HEK293 (cell line): ENCODE measurements around the gene AURKAIP1.

Experiments used
- CTCF ChIA-PET: fragments of 350-600 bp; formaldehyde crosslinking; extraction: SDS; loops from one replicate; lab custom pipeline; 2021; ENCODE audit warnings: antibody characterized with exemption; lab: Yijun Ruan, JAX
- POLR2A ChIA-PET: fragments of 300-600 bp; formaldehyde crosslinking; extraction: SDS; loops from one replicate; lab custom pipeline; 2020; ENCODE audit warnings: antibody characterized with exemption, inconsistent platforms; lab: Yijun Ruan, JAX
- H3K27ac ChIP-seq: fragments of 200-500 bp; sonication (Bioruptor generic); 2 replicates; pipeline ENCODE4 v1.5.1; 2014; ENCODE audit warnings: low read depth, low read length, control low read depth, inconsistent platforms; ENCODE audit errors: extremely low read depth
- H3K36me3 ChIP-seq, 2 experiments: fragments of 200-500 bp in 1 of 2; sonication (Bioruptor generic) in 1 of 2; 1 replicate in 1 of 2; 2 replicates in 1 of 2; pipeline ENCODE4 v1.5.1; 2014 to 2017; ENCODE audit warnings: inconsistent platforms in 2 of 2, low read length in 2 of 2; ENCODE audit not compliant: control insufficient read depth in 2 of 2, insufficient read depth in 1 of 2
- H3K4me1 ChIP-seq: fragments of 200-500 bp; sonication (Bioruptor generic); 2 replicates; pipeline ENCODE4 v1.5.1; 2014; ENCODE audit warnings: mild to moderate bottlenecking, low read length, inconsistent platforms; ENCODE audit not compliant: control insufficient read depth, insufficient read depth
- H3K4me3 ChIP-seq: 2 replicates; pipeline ENCODE4 v1.5.1; 2011; ENCODE audit warnings: low read depth, mild to moderate bottlenecking, control low read depth, low read length, moderate library complexity
- H3K9me3 ChIP-seq: fragments of 200-500 bp; sonication (Bioruptor generic); 2 replicates; pipeline ENCODE4 v1.5.1; 2014; ENCODE audit warnings: low read depth, low read length, inconsistent platforms; ENCODE audit not compliant: control insufficient read depth, insufficient read depth
- ATF2 ChIP-seq: fragments of 450-650 bp; formaldehyde crosslinking; IDR thresholded peaks from 2 replicates; pipeline ENCODE4 v1.5.1; 2016; ENCODE audit warnings: missing biosample characterization, missing genetic modification characterization, low read depth
- ELK4 ChIP-seq: IDR thresholded peaks from 2 replicates; pipeline ENCODE4 v1.6.1; 2011; ENCODE audit warnings: mild to moderate bottlenecking, low read depth, low read length, borderline replicate concordance
- GLI4 ChIP-seq: fragments of 450-650 bp; formaldehyde crosslinking; IDR thresholded peaks from 2 replicates; pipeline ENCODE4 v1.5.1; 2016; ENCODE audit warnings: missing biosample characterization, missing genetic modification characterization
- GLIS1 ChIP-seq: fragments of 450-650 bp; formaldehyde crosslinking; IDR thresholded peaks from 2 replicates; pipeline ENCODE4 v1.5.1; 2016; ENCODE audit warnings: missing biosample characterization, missing genetic modification characterization
- GLIS2 ChIP-seq: fragments of 450-650 bp; formaldehyde crosslinking; IDR thresholded peaks from 2 replicates; pipeline ENCODE4 v1.5.1; 2016; ENCODE audit warnings: missing biosample characterization, missing genetic modification characterization
- HOXC10 ChIP-seq: sonication (generic); formaldehyde crosslinking; IDR thresholded peaks from 2 replicates; pipeline ENCODE4 v1.8.1; 2023; ENCODE audit warnings: mild to moderate bottlenecking, missing genetic modification reagents
- MEIS1 ChIP-seq: sonication (generic); formaldehyde crosslinking; IDR thresholded peaks from 2 replicates; pipeline ENCODE4 v1.8.1; 2022; ENCODE audit warnings: missing genetic modification reagents, mild to moderate bottlenecking, borderline replicate concordance
- OVOL3 ChIP-seq: fragments of 450-650 bp; formaldehyde crosslinking; IDR thresholded peaks from 2 replicates; pipeline ENCODE4 v1.5.1; 2016; ENCODE audit warnings: missing biosample characterization, missing genetic modification characterization
- PATZ1 ChIP-seq: fragments of 450-650 bp; formaldehyde crosslinking; IDR thresholded peaks from 2 replicates; pipeline ENCODE4 v1.5.1; 2016; ENCODE audit warnings: missing biosample characterization, missing genetic modification characterization
- PRDM10 ChIP-seq: fragments of 450-650 bp; formaldehyde crosslinking; IDR thresholded peaks from 2 replicates; pipeline ENCODE4 v1.5.1; 2016; ENCODE audit warnings: missing biosample characterization, missing genetic modification characterization
- SP2 ChIP-seq: fragments of 450-650 bp; formaldehyde crosslinking; IDR thresholded peaks from 2 replicates; pipeline ENCODE4 v1.5.1; 2016; ENCODE audit warnings: missing biosample characterization, missing genetic modification characterization
- SP7 ChIP-seq: fragments of 450-650 bp; formaldehyde crosslinking; IDR thresholded peaks from 2 replicates; pipeline ENCODE4 v1.5.1; 2016; ENCODE audit warnings: missing biosample characterization, missing genetic modification characterization
- ZBTB17 ChIP-seq: fragments of 450-650 bp; formaldehyde crosslinking; IDR thresholded peaks from 2 replicates; pipeline ENCODE4 v1.5.1; 2016; ENCODE audit warnings: missing biosample characterization, missing genetic modification characterization
- ZBTB21 ChIP-seq: fragments of 450-650 bp; formaldehyde crosslinking; IDR thresholded peaks from 2 replicates; pipeline ENCODE4 v1.5.1; 2017; ENCODE audit warnings: missing biosample characterization, missing genetic modification characterization
- ZNF26 ChIP-seq: fragments of 450-650 bp; formaldehyde crosslinking; IDR thresholded peaks from 2 replicates; pipeline ENCODE4 v1.5.1; 2016; ENCODE audit warnings: missing biosample characterization, missing genetic modification characterization
- ZNF341 ChIP-seq: fragments of 450-650 bp; formaldehyde crosslinking; IDR thresholded peaks from 2 replicates; pipeline ENCODE4; 2016; ENCODE audit warnings: low read depth, missing biosample characterization, missing genetic modification characterization
- ZNF362 ChIP-seq: fragments of 450-650 bp; formaldehyde crosslinking; IDR thresholded peaks from 2 replicates; pipeline ENCODE4 v1.5.1; 2016; ENCODE audit warnings: missing biosample characterization, missing genetic modification characterization
- ZNF37A ChIP-seq: fragments of 450-650 bp; IDR thresholded peaks from 2 replicates; pipeline ENCODE4 v1.5.1; 2018; ENCODE audit warnings: missing biosample characterization, missing genetic modification characterization
- ZNF416 ChIP-seq: fragments of 450-650 bp; formaldehyde crosslinking; IDR thresholded peaks from 2 replicates; pipeline ENCODE4 v1.5.1; 2016; ENCODE audit warnings: missing biosample characterization, missing genetic modification characterization
- ZNF585B ChIP-seq: fragments of 450-650 bp; formaldehyde crosslinking; IDR thresholded peaks from 2 replicates; pipeline ENCODE4 v1.5.1; 2016; ENCODE audit warnings: missing biosample characterization, missing genetic modification characterization
- ZNF76 ChIP-seq: fragments of 450-650 bp; formaldehyde crosslinking; IDR thresholded peaks from 2 replicates; pipeline ENCODE4; 2016; ENCODE audit warnings: low read depth, missing biosample characterization, missing genetic modification characterization, borderline replicate concordance
- ZNF768 ChIP-seq: fragments of 450-650 bp; formaldehyde crosslinking; IDR thresholded peaks from 2 replicates; pipeline ENCODE4 v1.5.1; 2018; ENCODE audit warnings: missing biosample characterization, mild to moderate bottlenecking, missing genetic modification characterization
- ZNF776 ChIP-seq: fragments of 450-650 bp; formaldehyde crosslinking; IDR thresholded peaks from 2 replicates; pipeline ENCODE4 v1.5.0; 2017; ENCODE audit warnings: missing biosample characterization, missing genetic modification characterization, borderline replicate concordance
- ZXDB ChIP-seq: fragments of 450-650 bp; formaldehyde crosslinking; IDR thresholded peaks from 2 replicates; pipeline ENCODE4 v1.5.1; 2016; ENCODE audit warnings: missing biosample characterization, missing genetic modification characterization

AURKAIP1 gene

GRCh38 chr1:1356796-1357401, 18.1 kb downstream of the AURKAIP1 start (continued):
- no peak for TF ChIP-seq ATF2 (tag by site-specific recombination)
- no peak for TF ChIP-seq ZNF37A (tag by site-specific recombination)
- TF ChIP-seq ZNF26 (tag by site-specific recombination): no peak
- no peak for TF ChIP-seq ZBTB21 (tag by site-specific recombination)
- no peak for TF ChIP-seq ZXDB (tag by site-specific recombination)
- no peak for TF ChIP-seq ZNF585B
- no peak for TF ChIP-seq ZNF776 (tag by site-specific recombination)
- no peak for TF ChIP-seq HOXC10 (CRISPR knock-in tag)
- no peak for TF ChIP-seq OVOL3
- TF ChIP-seq ZNF362: no peak
- TF ChIP-seq PRDM10: no peak
- TF ChIP-seq ZNF768 (tag by site-specific recombination): no peak
- no peak for TF ChIP-seq SP7 (tag by site-specific recombination)
- TF ChIP-seq SP2 (tag by site-specific recombination): no peak
- no peak for TF ChIP-seq GLI4 (tag by site-specific recombination)
- no peak for TF ChIP-seq ZNF341 (tag by site-specific recombination)

GRCh38 chr1:1356166-1356795, 18.7 kb downstream of the AURKAIP1 start:
- H3K36me3 ChIP-seq: no peaks in the 10 kb centered on the region
- H3K4me1 ChIP-seq: peaks cover 7% of the 10 kb centered on the region; the same call in 1 of the 2 replicates
- POLR2A ChIA-PET: interaction anchor here (1.1 kb wide), 1 partner anchor 8 kb away, joined by 3 read pairs; no protein-coding TSS in a partner anchor
- TF ChIP-seq ZNF76: no peak
- no peak for TF ChIP-seq MEIS1 (CRISPR knock-in tag)
- TF ChIP-seq ZBTB17: no peak
- no peak for TF ChIP-seq ELK4
- no peak for TF ChIP-seq ZNF26 (tag by site-specific recombination)
- TF ChIP-seq GLIS2 (tag by site-specific recombination): peak; percentile 38; the same call in 1 of the 2 replicates
- TF ChIP-seq PATZ1 (tag by site-specific recombination): peak; percentile 15
- TF ChIP-seq ZNF416 (tag by site-specific recombination): no peak
- peak; percentile 31 for TF ChIP-seq GLIS1 (tag by site-specific recombination)
- H3K9me3 ChIP-seq: no peaks in the 10 kb centered on the region
- H3K4me3 ChIP-seq: no peak overlapping the region
- no peak overlapping the region for H3K27ac ChIP-seq
- CTCF ChIA-PET: no interaction called here
